PFSK-1 (cell line): ENCODE data around the gene DLGAP1.

Experiments used
- FOXP2 ChIP-seq: optimal IDR thresholded peaks from 2 replicates; pipeline ENCODE3; 2011; ENCODE audit warnings: borderline replicate concordance, control low read depth, inconsistent platforms; ENCODE audit not compliant: insufficient read depth; ENCODE audit errors: extremely low read length, extremely low read depth
- POLR2AphosphoS5 ChIP-seq: IDR thresholded peaks from 2 replicates; pipeline ENCODE4 v1.6.1; 2012; ENCODE audit warnings: low read depth, mild to moderate bottlenecking, control low read depth, low read length, moderate library complexity
- REST ChIP-seq, 2 experiments: IDR thresholded peaks; 2 replicates each; pipeline versions ENCODE4 v1.6.1 to v1.8.0; 2011 to 2012; ENCODE audit warnings: low read depth in 2 of 2, low read length in 2 of 2, control low read depth in 1 of 2, inconsistent platforms in 1 of 2, mild to moderate bottlenecking in 1 of 2, moderate library complexity in 1 of 2; ENCODE audit not compliant: insufficient read depth in 1 of 2
- SIN3A ChIP-seq: IDR thresholded peaks from 2 replicates; pipeline ENCODE4 v1.6.1; 2012; ENCODE audit warnings: mild to moderate bottlenecking, low read length, moderate library complexity, borderline replicate concordance; ENCODE audit not compliant: insufficient read depth
- TAF1 ChIP-seq: IDR thresholded peaks from 2 replicates; pipeline ENCODE4 v1.6.1; 2012; ENCODE audit warnings: low read length, control low read depth, borderline replicate concordance; ENCODE audit not compliant: insufficient read depth

DLGAP1 gene

GRCh38 chr18:3455907-3456685 is 999.0 kb downstream of the DLGAP1 start:
- no peak for TF ChIP-seq FOXP2
- TF ChIP-seq SIN3A, result no peak
- no peak for TF ChIP-seq POLR2AphosphoS5
- TF ChIP-seq REST (IDR thresholded peaks at IDR 0.05; ENCODE audit: insufficient read depth in 1 of 2, low read depth in 2 of 2, low read length in 2 of 2), result no peak
- TF ChIP-seq TAF1, result no peak

GRCh38 chr18:3455090-3455635 is 999.9 kb downstream of the DLGAP1 start:
- no peak for TF ChIP-seq FOXP2
- no peak for TF ChIP-seq TAF1
- no peak for TF ChIP-seq REST (IDR thresholded peaks at IDR 0.05; ENCODE audit: insufficient read depth in 1 of 2, low read depth in 2 of 2, low read length in 2 of 2)
- TF ChIP-seq SIN3A, result no peak
- no peak for TF ChIP-seq POLR2AphosphoS5

DNA sequence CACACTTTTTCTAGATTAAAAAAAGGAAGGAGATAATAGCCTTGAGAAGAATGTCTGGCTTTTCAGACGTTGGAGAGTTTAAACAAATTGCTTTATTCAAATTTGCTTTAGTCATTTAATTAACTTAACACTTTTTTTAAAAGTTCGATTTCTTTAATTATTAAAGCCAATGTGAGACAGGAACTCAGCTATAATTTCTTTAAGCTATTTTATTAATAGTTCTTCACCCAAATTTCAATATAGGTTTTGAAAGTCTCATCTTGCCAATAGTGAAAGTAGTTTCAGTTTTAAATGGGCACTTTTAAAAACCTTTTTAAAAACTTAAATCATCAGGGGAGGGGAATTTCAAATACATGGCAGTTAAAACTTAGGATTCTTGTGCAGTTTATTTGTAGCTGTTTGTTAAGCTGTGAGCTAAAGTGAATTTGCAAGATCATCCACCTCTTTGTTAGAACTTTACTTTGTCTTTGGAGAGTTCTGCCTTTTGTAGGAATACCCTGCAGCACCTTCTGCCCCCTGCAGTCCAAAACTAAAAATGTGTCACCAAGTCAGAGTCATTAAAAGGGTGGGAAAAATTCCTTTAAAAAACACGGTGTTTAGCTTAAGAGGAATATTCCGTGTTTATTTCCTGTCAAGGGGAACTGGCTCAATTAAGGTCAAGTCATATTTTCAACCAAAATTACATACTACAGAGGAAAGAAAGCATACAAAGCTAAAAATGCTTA is 1000.6 kb downstream of the DLGAP1 start:
- TF ChIP-seq TAF1 (no peak), POLR2AphosphoS5 (no peak), SIN3A (0 out of 2 replicates have a peak, but pooled peaks have one; percentile 34), FOXP2 (no peak), REST (IDR thresholded peaks at IDR 0.05; ENCODE audit: insufficient read depth in 1 of 2, low read depth in 2 of 2, low read length in 2 of 2) (no peak)

DNA sequence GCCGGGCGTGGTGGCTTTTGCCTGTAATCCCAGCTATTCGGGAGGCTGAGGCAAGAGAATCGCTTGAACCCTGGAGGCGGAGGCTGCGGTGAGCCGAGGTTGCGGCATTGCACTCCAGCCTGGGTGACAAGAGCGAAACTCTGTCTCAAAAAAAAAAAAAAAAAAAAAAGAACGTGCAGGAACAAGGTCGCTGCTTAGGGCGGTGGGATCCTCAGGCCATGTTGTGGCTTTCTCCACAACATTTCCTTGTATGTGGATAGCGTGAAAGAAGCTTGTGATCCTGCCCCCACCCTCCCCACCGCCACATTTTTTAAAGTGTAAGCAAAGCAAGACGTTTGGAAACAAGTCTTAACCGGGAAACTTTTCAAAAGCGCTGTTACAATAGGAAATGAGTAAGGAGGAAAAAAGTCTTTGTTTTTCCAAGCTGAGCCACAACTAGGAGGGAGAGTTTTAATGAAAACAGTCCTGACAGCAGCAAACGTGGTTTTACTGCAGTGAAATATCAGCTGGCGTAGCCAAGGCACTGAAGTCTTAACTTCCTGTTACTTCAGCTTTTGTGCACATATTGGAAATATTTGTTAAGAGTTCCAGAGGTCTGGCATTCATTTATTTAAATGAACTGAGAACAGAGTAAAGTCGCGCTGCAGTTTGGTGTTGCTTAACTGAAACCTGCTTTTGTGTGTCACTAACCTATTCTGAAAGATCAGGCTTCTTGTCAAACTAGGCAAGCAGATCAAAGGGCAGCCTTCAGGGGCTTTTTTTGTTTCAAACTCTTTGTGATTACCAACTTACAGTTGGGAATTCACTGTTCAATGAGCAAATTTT is 1001.4 kb downstream of the DLGAP1 start:
- TF ChIP-seq FOXP2 (no peak), SIN3A (peak; percentile 100)

DNA sequence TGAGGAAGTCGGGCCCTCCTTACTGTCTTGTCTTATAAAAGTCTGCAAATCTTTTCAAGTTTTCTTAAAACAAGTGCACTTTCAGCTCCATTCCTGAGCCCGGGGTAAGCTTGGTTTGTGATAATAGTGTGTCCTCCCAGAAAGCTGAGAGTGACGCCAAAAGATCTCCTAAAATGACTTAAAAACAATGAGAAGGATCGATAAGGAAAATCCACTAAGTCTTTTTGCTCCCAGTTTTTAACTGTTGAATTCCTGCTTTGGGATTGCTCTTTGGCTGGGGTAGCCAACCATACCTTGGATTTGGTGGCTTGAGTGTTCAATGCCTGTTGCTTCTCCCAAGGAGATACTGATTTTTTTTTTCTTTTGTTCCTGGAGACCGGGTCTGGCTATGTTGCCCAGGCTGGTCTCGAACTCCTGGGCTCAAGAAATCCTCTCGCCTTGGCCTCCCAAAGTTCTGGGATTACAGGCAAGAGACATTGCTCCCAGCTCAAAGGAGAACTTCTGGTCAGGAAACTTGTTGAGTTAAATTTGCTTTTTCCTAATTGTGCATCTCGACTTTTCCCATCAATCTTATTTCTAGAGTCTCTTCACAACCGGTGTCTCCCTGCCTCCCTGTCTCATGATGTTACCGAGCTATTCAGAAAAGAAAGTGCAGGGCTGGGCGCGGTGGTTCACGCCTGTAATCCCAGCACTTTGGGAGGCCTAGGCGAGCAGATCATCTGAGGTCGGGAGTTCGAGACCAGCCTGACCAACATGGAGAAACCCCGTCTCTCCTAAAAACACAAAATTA is 1002.2 kb downstream of the DLGAP1 start:
- TF ChIP-seq FOXP2, result no peak
- TF ChIP-seq TAF1, result no peak
- TF ChIP-seq POLR2AphosphoS5, result no peak; the same call in 1 of the 2 replicates
- no peak for TF ChIP-seq REST (IDR thresholded peaks at IDR 0.05; ENCODE audit: insufficient read depth in 1 of 2, low read depth in 2 of 2, low read length in 2 of 2)
- TF ChIP-seq SIN3A, result no peak
